GM18498 (cell line): ENCODE results near the gene ELAVL3.
"Not testable (repeated sequence)": the region's sequence is repeated elsewhere in the genome, so short reads cannot be mapped to it uniquely, and the experiment has no call there.

ENCODE experiments used
- ATAC-seq: cut with Tn5 transposase; IDR thresholded peaks from one replicate; pipeline ENCODE4 v1.9.1; 2021; ENCODE audit warnings: mild to moderate bottlenecking, moderate library complexity; ENCODE audit not compliant: unreplicated experiment

ELAVL3 gene

DNA sequence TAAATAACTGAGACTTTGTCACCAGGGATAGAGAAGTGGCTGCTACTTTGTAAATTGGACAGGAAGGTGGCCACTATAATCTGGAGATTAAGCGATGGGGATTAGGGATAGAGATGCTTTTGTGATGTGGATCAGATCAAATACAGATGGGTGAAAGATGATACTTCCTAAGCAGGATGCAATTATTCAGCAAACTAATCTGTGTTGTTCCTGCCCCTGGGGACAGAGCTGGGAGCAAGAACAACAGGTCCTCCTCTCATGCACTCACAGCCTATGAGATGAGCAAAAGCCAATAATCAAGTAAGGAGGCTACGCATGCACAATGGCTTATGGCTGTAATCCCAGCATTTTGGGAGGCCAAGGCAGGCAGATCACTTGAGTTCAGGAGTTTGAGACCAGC, 66.3 kb downstream of the ELAVL3 start:
- no peak for ATAC-seq

DNA sequence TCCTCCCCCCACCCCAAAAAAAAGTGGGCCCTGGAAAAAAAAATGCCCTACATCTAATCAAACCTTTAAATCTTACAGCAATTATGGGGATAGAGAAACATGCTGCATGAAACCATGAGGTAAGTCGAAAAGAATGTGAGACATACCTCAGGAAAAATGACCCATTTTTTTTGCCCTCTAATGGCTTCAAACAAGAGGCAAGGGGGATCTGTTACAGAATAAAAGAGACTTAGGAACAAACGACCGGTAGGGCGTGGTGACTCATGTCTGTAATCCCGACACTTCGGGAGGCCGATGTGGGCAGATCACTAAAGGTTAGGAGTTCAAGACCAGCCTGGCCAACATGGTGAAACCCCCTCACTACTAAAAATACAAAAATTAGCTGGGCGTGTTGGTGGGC, 70.2 kb downstream of the ELAVL3 start:
- no peak for ATAC-seq

DNA sequence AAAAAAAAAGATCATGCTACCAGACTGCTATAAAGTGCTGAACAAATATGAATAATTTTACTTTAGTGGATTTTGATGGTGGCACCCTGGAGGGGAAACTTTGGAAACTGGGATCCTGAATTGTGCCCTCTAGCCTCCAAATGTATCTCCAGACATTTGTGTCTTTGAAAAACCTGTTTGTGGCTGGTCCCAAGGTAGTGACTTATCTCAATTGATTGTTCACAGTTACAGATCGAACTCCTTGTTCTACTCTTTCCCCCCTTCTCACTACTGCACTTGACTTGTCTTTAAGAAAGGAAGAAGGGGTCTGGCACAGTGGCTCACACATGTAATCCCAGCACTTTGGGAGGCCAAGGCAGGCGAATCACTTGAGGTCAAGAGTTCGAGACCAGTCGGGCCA, 72.3 kb downstream of the ELAVL3 start:
- ATAC-seq, result no peak

DNA sequence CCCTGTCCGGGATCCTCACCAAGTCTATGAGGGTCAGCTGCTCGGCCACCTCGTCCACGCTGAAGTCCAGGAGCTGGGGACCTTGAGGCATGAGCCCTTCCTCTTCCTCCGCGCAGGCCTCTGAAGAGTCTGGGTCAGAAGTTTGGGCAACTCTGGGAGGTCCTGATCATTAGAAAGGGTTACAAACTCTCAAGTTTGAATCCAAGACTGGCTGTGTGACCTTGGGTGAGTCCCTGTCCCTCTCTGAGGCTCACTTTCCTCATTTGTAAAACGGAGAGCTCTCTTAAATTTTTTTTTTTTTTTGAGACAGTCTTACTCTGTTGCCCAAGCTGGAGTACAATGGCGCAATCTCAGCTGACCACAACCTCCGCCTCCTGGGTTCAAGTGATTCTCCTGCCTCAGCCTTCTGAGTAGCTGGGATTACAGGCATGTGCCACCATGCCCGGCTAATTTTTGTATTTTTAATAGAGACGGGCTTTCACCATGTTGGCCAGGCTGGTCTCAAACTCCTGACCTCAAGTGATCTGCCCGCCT, 74.1 kb downstream of the ELAVL3 start:
- ATAC-seq, result not testable (repeated sequence)

DNA sequence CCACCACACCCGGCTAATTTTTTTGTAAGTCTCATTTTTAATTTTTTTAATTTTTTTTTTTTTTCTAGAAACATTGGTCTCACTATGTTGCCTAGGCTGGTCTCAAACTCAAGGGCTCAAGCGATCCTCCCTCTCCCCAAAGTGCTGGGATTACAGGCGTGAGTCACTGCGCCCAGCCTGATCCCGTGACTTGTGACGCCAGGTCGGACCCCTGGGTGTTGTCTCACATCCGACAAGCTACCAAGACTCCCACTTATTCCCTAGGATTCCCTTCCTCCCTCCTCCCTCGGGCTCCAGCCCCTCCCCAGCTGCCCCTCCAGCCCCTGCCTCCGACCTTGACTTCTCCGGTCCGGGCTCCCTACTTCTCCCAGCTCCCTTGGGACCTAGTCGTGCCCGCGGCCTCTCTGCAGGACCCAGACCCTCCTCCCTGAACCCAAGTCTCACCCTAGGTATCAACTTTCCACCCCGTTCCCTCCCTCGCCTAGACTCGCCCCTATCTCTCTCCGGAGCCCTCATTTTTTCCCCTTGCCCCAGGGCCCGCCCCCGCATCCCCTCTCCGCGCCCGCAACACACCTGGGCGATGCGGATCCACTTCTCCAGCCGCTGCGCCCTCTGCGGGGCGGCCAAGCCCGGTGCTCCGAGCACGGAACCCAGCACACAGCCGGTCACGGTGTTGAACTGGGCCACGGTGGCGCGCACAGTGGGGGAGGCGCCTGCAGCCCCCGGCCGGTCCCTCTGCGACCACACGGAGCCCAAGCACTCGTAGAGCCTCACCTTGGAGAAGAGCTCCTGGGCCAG, 74.8 kb downstream of the ELAVL3 start:
- no peak for ATAC-seq

DNA sequence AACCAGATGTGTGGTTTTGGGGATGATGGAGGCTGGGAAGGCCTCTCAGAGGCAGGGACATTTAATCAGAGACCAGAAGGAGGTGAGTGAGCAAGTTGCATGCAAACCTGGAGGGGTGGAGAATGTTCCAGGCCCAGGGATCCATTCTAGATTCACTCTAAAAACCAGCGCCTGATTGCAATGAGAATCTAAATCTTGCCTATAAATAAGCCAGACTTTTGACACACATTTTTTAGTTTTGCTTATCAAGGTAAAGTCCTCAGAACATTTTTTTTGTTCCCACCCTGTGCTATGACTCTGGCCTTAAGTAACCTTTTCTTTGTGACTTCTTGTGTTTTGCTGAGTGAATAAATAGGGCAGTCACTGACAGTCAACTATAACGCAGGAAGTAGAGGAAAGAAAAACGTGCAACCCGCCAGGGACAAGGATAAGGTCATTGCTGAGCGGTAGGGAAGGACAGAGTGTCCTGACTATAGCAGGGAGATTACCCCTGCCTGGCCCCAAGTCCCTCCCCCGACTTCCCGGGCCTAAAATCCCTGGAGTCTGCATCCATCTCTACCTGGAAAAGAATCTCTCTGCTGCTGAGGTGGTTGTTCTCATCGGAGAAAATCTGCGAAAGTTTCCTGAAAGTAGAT, 76.1 kb downstream of the ELAVL3 start:
- ATAC-seq, result no peak

DNA sequence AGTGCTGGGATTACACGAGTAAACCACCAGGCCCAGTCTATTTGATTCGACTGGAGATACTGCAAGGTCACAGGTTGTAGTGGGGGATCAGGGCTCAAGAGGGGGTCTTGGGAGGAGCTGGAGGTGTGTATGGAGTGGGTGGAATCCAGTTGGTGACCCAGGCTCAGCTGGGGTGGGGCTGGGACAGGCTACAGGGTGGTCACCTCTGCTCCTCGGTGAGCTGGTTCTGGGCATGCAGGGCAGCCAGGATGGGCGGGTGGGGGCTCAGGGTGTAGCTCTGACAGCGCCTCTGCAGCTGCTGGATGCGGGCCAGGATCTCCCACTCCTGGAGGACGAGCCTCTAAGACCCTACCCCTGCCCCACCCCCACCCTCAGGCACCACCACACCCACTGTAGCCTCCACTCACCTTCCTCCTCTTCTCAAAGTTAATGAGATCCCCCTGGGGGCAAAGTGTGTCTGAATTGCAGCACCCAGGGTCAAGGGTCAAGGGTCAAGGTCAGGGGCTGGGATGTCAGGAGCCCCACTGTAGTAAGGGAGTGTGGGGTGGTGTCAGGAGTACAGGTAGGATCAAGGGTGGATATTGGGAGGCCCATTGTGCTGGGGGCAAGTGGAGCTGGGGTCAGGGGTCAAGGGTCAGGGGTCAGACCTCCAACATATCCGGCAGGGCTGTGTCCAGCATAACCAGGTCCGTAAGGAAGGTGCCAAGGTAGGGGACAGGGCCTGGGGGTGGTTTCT, 78.9 kb downstream of the ELAVL3 start:
- no peak for ATAC-seq
